Neural progenitor cell (in vitro differentiated cells): Measurements from ENCODE around the gene SYT1.

Experiments used
- CTCF ChIP-seq: fragments of 200-600 bp; sonication (generic); IDR thresholded peaks from 2 replicates; pipeline ENCODE4 v1.5.1; 2017; ENCODE audit warnings: antibody characterized with exemption, mild to moderate bottlenecking
- EZH2 ChIP-seq: fragments of 200-600 bp; sonication (generic); IDR thresholded peaks from 2 replicates; pipeline ENCODE4 v1.6.1; 2017; ENCODE audit warnings: antibody characterized with exemption, mild to moderate bottlenecking, moderate library complexity
- EZH2phosphoT487 ChIP-seq: fragments of 200-600 bp; sonication (generic); IDR thresholded peaks from 2 replicates; pipeline ENCODE4 v1.6.1; 2017; ENCODE audit warnings: antibody characterized with exemption

GRCh38 chr12:79414252-79414651 lies 549.7 kb downstream of the SYT1 start:
- TF ChIP-seq CTCF, result no peak
- TF ChIP-seq EZH2phosphoT487, result no peak
- TF ChIP-seq EZH2, result no peak
